Spleen (tissue), 7 donors: ENCODE results near the gene SMAD3.

Source experiments
- CTCF ChIP-seq, 11 experiments: fragments of 200-600 bp in 7 of 11; fragments of 450-650 bp in 4 of 11; sonication (generic) in 4 of 11; IDR thresholded peaks in 8 of 11; conservative IDR thresholded peaks in 3 of 11; 1 replicate in 7 of 11; 2 replicates in 4 of 11; pipeline versions ENCODE4 v1.4.0 to v1.8.0; 2016 to 2021; ENCODE audit warnings: antibody characterized with exemption in 11 of 11, inconsistent platforms in 4 of 11, mild to moderate bottlenecking in 1 of 11
- POLR2A ChIP-seq, 3 donors: fragments of 450-650 bp; IDR thresholded peaks; one replicate each; pipeline ENCODE4 v1.5.1; 2017; ENCODE audit warnings: antibody characterized with exemption in 3 of 3, mild to moderate bottlenecking in 1 of 3
- donor health status: DM: no; HTN: no; CAD: no; lungs with moderate emphysema.
- donor health status: DM: no; HTN: no; CAD: no.
- donor health status: DM: no; HTN: no; CAD: no.

GRCh38 chr15:67156834-67157233, 91.4 kb downstream of the SMAD3 start:
- TF ChIP-seq CTCF (IDR thresholded peaks at IDR 0.05 in 8 of 11, conservative IDR thresholded peaks at IDR 0.05 in 3 of 11) (no peak), POLR2A (IDR thresholded peaks at IDR 0.05) (no peak)
